SK-N-MC (cell line): ENCODE results near the gene DYNLL2.

Experiments
- EZH2 ChIP-seq: fragments of 200-600 bp; sonication (generic); IDR thresholded peaks from one replicate; pipeline ENCODE4 v1.6.1; 2017; ENCODE audit warnings: antibody characterized with exemption
- FOXP2 ChIP-seq: optimal IDR thresholded peaks from 2 replicates; pipeline ENCODE3; 2011; ENCODE audit warnings: mild to moderate bottlenecking, moderate library complexity; ENCODE audit not compliant: insufficient read depth; ENCODE audit errors: extremely low read length, control extremely low read depth
- POLR2AphosphoS5 ChIP-seq: IDR thresholded peaks from 2 replicates; pipeline ENCODE4 v1.6.1; 2012; ENCODE audit warnings: mild to moderate bottlenecking, low read depth, low read length, borderline replicate concordance

GRCh38 chr17:58111676-58112075 is 28.5 kb downstream of the DYNLL2 start:
- TF ChIP-seq POLR2AphosphoS5, result no peak
- TF ChIP-seq EZH2, result no peak
- TF ChIP-seq FOXP2, result no peak
